ENCODE results near the gene ENTREP3. TPM values are rescaled to one million over a fixed set of nuclear protein-coding genes. Genes with fewer than 3 reads are reported as not detected.
"Not testable (repeated sequence)": the region's sequence is repeated elsewhere in the genome, so short reads cannot be mapped to it uniquely, and the experiment has no call there.

Gene ENTREP3
- 10 to 100 TPM; 20.0 to 32.8 (median 24.2) TPM for polyA plus RNA-seq (ENCODE audit: insufficient read length in 4 of 4)

DNA sequence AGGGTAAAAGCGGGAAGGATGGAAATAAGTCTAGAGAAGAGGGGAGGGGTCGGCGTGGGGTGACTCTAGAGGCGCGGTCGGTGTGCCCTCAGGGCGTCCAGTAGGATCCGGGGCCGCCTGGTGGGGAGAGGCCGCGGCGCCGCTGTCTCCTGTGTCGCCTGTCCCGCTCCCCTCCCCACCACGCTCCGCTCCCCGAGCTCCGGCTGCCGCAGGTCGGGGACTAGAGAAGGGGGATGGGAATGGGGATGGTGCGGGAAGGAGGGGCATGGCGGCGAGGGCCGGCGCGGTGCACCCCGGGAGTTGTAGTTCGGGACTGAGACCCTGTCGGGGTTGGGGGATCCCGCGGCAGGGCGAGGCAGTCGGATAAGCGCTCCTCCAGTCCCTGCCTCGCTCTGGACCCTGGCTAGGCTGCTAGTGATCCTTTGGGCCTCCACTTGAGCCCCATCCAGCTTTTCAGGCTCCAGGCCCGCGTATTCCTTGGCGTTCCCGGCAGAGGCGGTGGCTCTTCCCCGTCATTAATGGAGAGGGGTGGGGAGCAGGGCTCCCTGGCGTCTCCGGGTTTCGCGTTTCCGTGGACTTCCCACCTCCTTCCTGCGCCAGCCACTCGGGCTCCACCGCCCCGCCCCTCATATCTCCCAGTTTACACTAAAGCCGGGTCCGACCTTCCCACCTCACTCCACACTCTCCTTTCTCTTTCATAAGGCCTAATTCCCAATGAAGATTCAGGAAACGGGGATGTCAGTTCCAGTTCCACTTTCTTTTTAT is at the start of gene ENTREP3:
ENTREP3 (minus strand) TSS at position 241 of the 765 bp plus-strand sequence. CDS start 606 bp downstream, outside the sequence.
- DNase-seq (ENCODE audit: low read depth in 4 of 4, low spot score in 3 of 4) = peak in 2 of 4 donors; percentile 69 to 78

GRCh38 chr1:155304558-155305063 is 49.3 kb upstream of the ENTREP3 start:
- DNase-seq (ENCODE audit: low read depth in 4 of 4, low spot score in 3 of 4) = no peak

GRCh38 chr1:155301342-155301841 is 46.1 kb upstream of the ENTREP3 start, which contains the start of gene PKLR:
TSS of gene PKLR (minus strand) at chr1:155301438. CDS start at chr1:155301395, 43 bp downstream.
- DNase-seq (ENCODE audit: low read depth in 4 of 4, low spot score in 3 of 4) = no peak

GRCh38 chr1:155300553-155301329 is 45.5 kb upstream of the ENTREP3 start:
- no peak for DNase-seq (ENCODE audit: low read depth in 4 of 4, low spot score in 3 of 4)

GRCh38 chr1:155300024-155300423 is 44.7 kb upstream of the ENTREP3 start:
- no peak for DNase-seq (ENCODE audit: low read depth in 4 of 4, low spot score in 3 of 4)

GRCh38 chr1:155297384-155297783 is 42.1 kb upstream of the ENTREP3 start:
- no peak for DNase-seq (ENCODE audit: low read depth in 4 of 4, low spot score in 3 of 4)

DNA sequence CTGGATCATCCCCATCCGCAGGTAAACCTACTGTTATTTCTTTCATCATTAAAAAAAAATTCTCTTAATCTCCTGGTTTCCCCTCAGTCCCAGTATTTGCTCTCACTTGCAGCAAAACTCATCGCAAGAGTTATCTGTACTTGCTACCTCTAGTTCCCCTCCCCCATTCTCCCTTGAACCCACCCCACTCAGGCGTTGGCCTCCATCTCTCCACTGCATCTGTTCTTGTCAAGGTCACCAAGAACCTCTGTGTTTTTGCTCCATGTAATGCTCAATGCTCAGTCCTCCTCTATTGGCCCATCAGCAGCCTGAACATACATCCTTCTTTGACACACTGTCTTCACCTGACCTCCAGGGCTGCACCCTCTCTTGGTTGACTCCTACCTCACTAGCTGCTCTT is 41.4 kb upstream of the ENTREP3 start:
- no peak for DNase-seq (ENCODE audit: low read depth in 4 of 4, low spot score in 3 of 4)

DNA sequence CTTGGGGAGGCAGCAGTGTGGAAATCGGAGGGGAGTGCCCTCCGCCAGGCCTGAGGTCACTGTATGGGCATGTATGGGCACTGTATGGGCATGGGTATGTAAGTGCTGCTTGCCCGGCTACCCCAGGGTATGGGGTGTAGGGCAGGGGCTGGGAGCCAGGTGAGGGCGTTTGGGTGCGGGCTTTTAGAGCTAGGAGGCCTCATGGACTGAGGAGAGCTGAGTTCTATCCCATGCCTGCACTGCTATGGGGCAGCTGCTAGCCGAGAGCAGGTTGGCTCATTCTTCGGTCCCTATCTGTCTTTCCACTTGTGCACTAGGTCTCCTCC is 40.6 kb upstream of the ENTREP3 start:
- no peak for DNase-seq (ENCODE audit: low read depth in 4 of 4, low spot score in 3 of 4)

- no peak for DNase-seq (ENCODE audit: low read depth in 4 of 4, low spot score in 3 of 4)
Observed at GRCh38 chr1:155295183-155295941, 40.1 kb upstream of the ENTREP3 start.

GRCh38 chr1:155294520-155295182 is 39.4 kb upstream of the ENTREP3 start:
- no peak for DNase-seq (ENCODE audit: low read depth in 4 of 4, low spot score in 3 of 4)

GRCh38 chr1:155293086-155293749 is 37.9 kb upstream of the ENTREP3 start:
- DNase-seq (ENCODE audit: low read depth in 4 of 4, low spot score in 3 of 4) = no peak

DNA sequence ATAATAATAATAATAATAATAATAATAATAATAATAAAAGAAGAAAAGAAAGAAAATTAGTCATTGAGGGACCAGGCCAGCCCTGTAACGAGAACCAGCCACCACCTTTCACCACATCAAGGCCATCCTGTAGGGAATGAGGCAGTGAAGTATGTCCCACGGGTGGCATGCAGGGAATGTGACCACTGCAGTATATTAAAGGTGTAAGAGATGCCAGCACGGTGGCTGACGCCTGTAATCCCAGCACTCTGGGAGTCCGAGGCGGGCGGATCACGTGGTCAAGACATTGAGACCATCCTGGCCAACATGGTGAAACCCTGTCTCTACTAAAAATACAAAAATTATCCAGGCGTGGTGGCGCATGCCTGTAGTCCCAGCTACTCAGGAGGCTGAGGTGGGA is 35.7 kb upstream of the ENTREP3 start:
- not testable (repeated sequence) for DNase-seq (ENCODE audit: low read depth in 4 of 4, low spot score in 3 of 4)

DNA sequence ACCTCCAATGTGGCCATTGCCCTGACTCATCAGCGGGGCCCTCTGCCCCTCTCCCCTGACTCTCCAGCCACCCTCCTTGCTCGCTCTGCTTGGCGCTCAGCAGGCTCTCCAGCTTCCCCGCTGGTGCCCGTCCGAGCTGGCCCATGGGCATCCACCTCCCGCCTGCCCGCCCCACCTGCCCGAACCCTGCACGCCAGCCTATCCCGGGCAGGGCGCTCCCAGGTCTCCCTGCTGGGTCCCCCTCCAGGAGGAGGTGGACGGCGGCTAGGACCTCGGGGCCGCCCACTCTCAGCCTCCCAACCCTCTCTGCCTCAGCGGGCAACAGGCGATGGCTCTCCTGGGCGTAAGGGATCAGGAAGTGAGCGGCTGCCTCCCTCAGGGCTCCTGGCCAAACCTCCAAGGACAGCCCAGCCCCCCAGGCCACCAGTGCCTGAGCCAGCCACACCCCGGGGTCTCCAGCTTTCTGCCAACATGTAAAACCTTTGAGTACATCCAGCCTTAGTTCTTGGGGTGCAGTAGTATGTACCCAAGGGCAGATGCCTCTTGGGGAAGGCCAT is 32.8 kb upstream of the ENTREP3 start:
- no peak for DNase-seq (ENCODE audit: low read depth in 4 of 4, low spot score in 3 of 4)

- DNase-seq (ENCODE audit: low read depth in 4 of 4, low spot score in 3 of 4) = no peak
Observed at GRCh38 chr1:155286544-155286943, 31.3 kb upstream of the ENTREP3 start.

GRCh38 chr1:155285631-155286044 is 30.4 kb upstream of the ENTREP3 start:
- DNase-seq (ENCODE audit: low read depth in 4 of 4, low spot score in 3 of 4) = no peak

DNA sequence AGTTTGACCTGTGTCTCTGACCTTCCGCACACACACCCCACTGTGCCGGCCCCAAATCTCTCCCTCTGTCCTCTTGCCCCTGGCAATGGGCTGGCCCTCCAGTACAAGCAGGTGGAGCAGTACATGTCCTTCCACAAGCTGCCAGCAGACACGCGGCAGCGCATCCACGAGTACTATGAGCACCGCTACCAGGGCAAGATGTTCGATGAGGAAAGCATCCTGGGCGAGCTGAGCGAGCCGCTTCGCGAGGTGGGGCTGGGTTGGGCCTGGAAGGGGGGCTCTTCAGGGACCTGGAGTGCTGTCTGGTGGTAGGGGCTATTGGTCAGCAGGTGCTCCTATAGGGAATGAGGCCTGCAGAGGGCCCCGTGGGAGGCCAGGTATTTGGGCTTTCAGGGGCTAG is 29.8 kb upstream of the ENTREP3 start:
- DNase-seq (ENCODE audit: low read depth in 4 of 4, low spot score in 3 of 4) = no peak

- no peak for DNase-seq (ENCODE audit: low read depth in 4 of 4, low spot score in 3 of 4)
Observed at GRCh38 chr1:155284476-155284875, 29.2 kb upstream of the ENTREP3 start.

DNA sequence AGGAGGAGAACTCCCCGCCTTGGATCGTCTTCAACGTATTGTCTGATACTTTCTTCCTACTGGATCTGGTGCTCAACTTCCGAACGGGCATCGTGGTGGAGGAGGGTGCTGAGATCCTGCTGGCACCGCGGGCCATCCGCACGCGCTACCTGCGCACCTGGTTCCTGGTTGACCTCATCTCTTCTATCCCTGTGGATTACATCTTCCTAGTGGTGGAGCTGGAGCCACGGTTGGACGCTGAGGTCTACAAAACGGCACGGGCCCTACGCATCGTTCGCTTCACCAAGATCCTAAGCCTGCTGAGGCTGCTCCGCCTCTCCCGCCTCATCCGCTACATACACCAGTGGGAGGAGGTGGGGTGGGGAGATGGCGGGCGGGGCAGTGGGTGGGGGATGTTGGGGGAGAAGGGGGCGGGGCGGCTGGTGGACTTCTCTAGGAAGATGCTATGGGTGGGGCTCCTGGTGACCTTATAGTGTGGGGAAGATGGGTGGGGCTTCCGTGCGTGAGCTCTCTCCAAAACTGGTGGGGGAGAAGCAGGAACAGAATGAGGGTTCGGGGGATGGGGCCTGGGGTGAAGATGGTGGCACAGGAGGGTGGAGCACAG is 27.3 kb upstream of the ENTREP3 start:
- no peak for DNase-seq (ENCODE audit: low read depth in 4 of 4, low spot score in 3 of 4)

GRCh38 chr1:155279268-155279667 is 24.0 kb upstream of the ENTREP3 start:
- DNase-seq (ENCODE audit: low read depth in 4 of 4, low spot score in 3 of 4) = no peak

Data from left renal pelvis (tissue), 4 donors.